Naive B cell (primary cell): ENCODE data around the gene PAX7. TPM values are rescaled to one million over a fixed set of nuclear protein-coding genes. Genes with fewer than 3 reads are reported as not detected.
A peak's percentile ranks its signal among the peaks of the same experiment; 100 is the strongest.

ENCODE experiments used
- ATAC-seq, 2 donors: fragments of 150-1000 bp; cut with Tn5 transposase; 2 replicates each; pipeline ENCODE4 v1.10.0; 2021; ENCODE audit warnings: low read depth in 2 of 2, mild to moderate bottlenecking in 2 of 2, moderate library complexity in 2 of 2
- DNase-seq: peaks from one replicate; pipeline ENCODE4 v3.0.0; 2022
- H3K27ac Mint-ChIP-seq, 6 donors: one replicate each; pipeline ENCODE4 v1.8.0; 2020 to 2022; ENCODE audit warnings: mild to moderate bottlenecking in 6 of 6, mixed read lengths in 6 of 6, moderate library complexity in 5 of 6, inconsistent platforms in 2 of 6
- H3K27me3 Mint-ChIP-seq, 3 donors: one replicate each; pipeline ENCODE4 v1.8.0; 2021 to 2022; ENCODE audit warnings: mixed read lengths in 3 of 3, mild to moderate bottlenecking in 1 of 3
- H3K36me3 Mint-ChIP-seq, 2 donors: one replicate each; pipeline ENCODE4 v1.8.0; 2020 to 2022; ENCODE audit warnings: mixed read lengths in 2 of 2, inconsistent platforms in 1 of 2, mild to moderate bottlenecking in 1 of 2
- H3K4me1 Mint-ChIP-seq, 3 donors: one replicate each; pipeline ENCODE4 v1.8.0; 2020 to 2022; ENCODE audit warnings: mixed read lengths in 3 of 3, inconsistent platforms in 1 of 3, mild to moderate bottlenecking in 1 of 3, moderate library complexity in 1 of 3
- H3K4me3 Mint-ChIP-seq, 8 donors: one replicate each; pipeline ENCODE4 v1.8.0; 2020 to 2022; ENCODE audit warnings: mild to moderate bottlenecking in 8 of 8, mixed read lengths in 8 of 8, moderate library complexity in 8 of 8, inconsistent platforms in 2 of 8
- H3K9me3 Mint-ChIP-seq, 7 donors: one replicate each; pipeline ENCODE4 v1.8.0; 2020 to 2022; ENCODE audit warnings: mixed read lengths in 7 of 7, mild to moderate bottlenecking in 5 of 7, inconsistent platforms in 2 of 7, moderate library complexity in 1 of 7
- polyA plus RNA-seq, 6 donors: library from polyadenylated mRNA; unstranded; fragments of 300-500 nt; fragmentation: Illumina TruSeq; gene quantifications; one replicate each; pipeline ENCODE4 v1.2.3, GENCODE V29; 2021; ENCODE audit warnings: low read depth in 6 of 6

Gene PAX7
- polyA plus RNA-seq, 6 donors from 2014 or later = not detected

DNA sequence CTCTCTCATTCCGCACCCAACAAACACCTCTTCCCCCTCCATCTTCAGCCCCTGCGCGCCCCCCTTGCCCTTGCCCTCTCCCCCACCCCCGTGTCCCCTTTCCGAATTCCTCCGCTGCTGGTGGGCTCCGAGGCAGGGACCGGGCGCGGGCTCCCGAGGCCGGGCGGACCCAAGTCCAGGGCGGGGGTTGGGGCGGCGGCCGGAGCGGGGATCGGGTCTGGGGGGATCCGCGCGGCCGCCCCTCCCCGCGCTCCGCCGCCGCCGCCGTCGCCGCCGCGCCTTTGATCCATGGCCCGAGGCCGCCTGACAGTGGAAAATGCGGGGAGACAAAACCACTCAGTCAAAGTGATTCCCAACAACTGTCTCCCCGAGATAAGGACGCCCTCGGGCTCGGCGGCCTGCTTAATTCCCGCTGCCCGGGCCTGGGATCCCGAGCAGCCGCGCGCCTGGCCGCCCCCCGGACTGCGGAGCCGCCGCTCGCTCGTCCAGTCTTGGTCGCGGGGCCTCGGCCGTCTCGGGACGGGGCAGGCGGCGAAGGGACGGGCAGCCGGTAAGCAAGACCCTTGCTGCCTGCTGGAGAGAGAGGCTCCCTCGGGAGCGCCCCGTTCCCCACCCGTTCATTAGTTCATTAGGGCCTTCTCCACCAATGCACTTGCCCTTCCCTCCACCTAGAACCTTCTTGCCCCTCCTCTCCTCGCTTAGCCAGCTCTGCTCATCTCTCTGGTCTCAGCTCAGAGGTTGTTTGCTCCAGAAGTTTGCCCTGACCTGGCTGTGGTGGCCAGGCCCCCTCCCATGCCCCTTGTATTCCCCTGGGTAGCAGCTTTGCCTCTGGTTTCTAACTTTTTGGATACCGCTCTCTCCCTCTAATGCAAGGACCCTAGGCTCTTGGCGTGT lies 86.4 kb downstream of the PAX7 start:
- peaks cover 0 to 2% (median 0%) of the 10 kb centered on the region in 7 donors for H3K9me3 Mint-ChIP-seq
- no peak for ATAC-seq
- H3K36me3 Mint-ChIP-seq = no peaks in the 10 kb centered on the region
- peak overlapping the region in 3 of 8 donors; percentile 50 to 80 (median 69) for H3K4me3 Mint-ChIP-seq
- peak overlapping the region in 1 of 6 donors; percentile 67 for H3K27ac Mint-ChIP-seq
- DNase-seq = no peak
- peaks cover 11 to 15% (median 13%) of the 10 kb centered on the region in 3 donors for H3K4me1 Mint-ChIP-seq
- peaks cover 54 to 85% (median 83%) of the 10 kb centered on the region in 3 donors for H3K27me3 Mint-ChIP-seq

DNA sequence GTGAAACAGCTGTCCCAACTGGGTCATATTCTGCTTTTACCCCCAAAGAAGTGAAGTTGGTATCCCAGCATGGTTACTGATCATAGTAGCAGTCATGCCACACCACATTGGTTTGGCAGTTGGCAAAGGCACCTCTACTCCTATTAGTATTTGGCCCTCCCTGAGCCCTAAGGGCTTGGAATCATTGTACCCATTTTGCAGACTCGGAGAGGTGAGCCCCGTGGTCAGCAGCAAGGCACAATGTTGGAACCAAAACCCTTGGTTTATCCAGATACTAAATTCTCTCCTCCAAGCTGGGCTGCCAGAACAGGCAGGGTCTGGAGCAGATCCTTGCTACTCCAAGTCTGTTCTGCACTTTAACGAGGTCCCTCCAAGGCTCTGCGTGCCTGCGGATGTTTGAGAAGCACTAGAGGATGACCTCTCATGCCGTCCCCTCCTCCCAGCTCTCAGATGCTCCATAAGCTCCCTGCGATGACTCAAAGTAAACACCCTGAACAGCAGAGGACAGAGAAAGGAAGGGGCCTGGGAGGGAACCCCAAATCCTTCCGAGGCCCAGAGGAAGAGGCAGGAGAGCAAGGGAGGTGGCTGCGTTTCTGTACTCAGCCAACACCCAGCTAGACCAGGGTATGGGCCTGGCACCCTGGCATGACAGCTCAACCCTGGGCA lies 89.3 kb downstream of the PAX7 start:
- no peak overlapping the region for H3K27ac Mint-ChIP-seq
- H3K4me3 Mint-ChIP-seq = no peak overlapping the region
- H3K9me3 Mint-ChIP-seq = peaks cover 0 to 2% (median 0%) of the 10 kb centered on the region in 7 donors
- H3K27me3 Mint-ChIP-seq = peaks cover 62 to 87% (median 82%) of the 10 kb centered on the region in 3 donors
- peaks cover 11 to 15% (median 13%) of the 10 kb centered on the region in 3 donors for H3K4me1 Mint-ChIP-seq
- ATAC-seq = no peak
- no peak for DNase-seq
- H3K36me3 Mint-ChIP-seq = no peaks in the 10 kb centered on the region

DNA sequence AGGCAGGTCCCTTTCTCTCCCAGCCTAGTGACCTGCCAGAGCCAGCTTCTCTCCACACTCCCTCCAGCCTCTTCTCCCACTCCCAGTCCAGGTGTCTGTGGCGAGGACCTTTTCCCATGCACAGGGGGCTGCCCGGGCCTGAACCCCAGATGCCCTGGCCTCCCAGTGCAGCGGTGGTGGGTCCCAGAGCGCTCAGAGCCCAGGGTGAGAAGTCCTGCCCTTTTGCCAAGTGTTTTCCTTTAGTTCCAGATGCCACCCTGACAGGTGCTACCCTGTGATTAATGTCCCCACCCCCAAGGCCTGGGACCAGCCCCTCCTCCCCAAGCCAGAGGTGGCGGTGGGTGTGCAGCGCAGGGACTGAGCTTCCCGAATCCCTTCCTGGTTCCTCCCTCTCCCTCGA lies 90.4 kb downstream of the PAX7 start:
- H3K9me3 Mint-ChIP-seq = peaks cover 0 to 2% (median 0%) of the 10 kb centered on the region in 7 donors
- no peak overlapping the region for H3K4me3 Mint-ChIP-seq
- DNase-seq (no peak), ATAC-seq (no peak)
- peaks cover 60 to 85% (median 78%) of the 10 kb centered on the region in 3 donors for H3K27me3 Mint-ChIP-seq
- no peaks in the 10 kb centered on the region for H3K36me3 Mint-ChIP-seq
- H3K4me1 Mint-ChIP-seq = peaks cover 11 to 13% (median 12%) of the 10 kb centered on the region in 3 donors
- H3K27ac Mint-ChIP-seq = no peak overlapping the region

DNA sequence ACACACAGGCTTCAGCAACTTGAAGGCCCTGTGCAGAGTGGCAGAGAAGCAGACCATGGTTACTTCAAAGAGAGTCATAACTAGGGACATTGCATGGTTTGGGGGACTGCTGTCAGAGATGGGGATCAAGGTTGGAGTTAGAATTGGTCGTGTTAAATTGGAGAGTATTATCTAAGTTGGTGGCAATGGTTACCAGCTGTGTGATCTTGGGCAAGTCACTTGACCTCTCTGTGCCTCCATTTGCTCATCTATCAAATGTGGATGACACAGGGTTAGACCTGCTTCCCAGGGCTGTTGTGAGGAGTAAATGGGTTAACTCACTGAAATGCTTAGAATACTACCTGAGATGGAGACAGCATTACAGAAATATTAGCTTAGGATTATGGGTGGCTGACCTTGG lies 91.1 kb downstream of the PAX7 start:
- no peak for DNase-seq
- no peak overlapping the region for H3K4me3 Mint-ChIP-seq
- H3K9me3 Mint-ChIP-seq = peaks cover 0 to 2% (median 0%) of the 10 kb centered on the region in 7 donors
- ATAC-seq = no peak
- H3K36me3 Mint-ChIP-seq = no peaks in the 10 kb centered on the region
- H3K27ac Mint-ChIP-seq = no peak overlapping the region
- H3K4me1 Mint-ChIP-seq = peaks cover 4 to 6% (median 6%) of the 10 kb centered on the region in 3 donors
- peaks cover 60 to 85% (median 78%) of the 10 kb centered on the region in 3 donors for H3K27me3 Mint-ChIP-seq

DNA sequence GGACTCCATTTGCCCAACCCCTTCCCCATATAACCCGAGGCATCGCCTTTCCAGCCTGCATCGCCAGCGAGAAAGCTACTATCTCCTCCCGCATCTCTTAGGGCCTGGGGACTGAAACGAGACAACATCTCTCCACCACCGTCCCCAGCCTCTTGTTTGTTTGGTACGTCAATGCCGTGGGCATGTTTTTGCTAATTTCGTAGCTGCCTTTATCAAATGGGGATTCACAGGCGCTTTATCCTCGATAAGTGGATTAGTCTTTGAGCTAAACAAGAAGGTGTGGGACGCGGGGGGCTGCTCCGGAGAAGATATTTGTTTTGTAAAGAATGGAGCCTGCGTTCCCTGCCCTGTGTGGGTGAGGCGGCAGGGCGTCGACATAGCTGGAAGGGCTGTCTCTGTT lies 91.6 kb downstream of the PAX7 start:
- H3K4me3 Mint-ChIP-seq = no peak overlapping the region
- H3K36me3 Mint-ChIP-seq = no peaks in the 10 kb centered on the region
- peaks cover 65 to 88% (median 78%) of the 10 kb centered on the region in 3 donors for H3K27me3 Mint-ChIP-seq
- no peak overlapping the region for H3K27ac Mint-ChIP-seq
- DNase-seq (no peak), ATAC-seq (no peak)
- H3K9me3 Mint-ChIP-seq = peaks cover 0 to 3% (median 1%) of the 10 kb centered on the region in 7 donors
- H3K4me1 Mint-ChIP-seq = peaks cover 4 to 6% (median 4%) of the 10 kb centered on the region in 3 donors

DNA sequence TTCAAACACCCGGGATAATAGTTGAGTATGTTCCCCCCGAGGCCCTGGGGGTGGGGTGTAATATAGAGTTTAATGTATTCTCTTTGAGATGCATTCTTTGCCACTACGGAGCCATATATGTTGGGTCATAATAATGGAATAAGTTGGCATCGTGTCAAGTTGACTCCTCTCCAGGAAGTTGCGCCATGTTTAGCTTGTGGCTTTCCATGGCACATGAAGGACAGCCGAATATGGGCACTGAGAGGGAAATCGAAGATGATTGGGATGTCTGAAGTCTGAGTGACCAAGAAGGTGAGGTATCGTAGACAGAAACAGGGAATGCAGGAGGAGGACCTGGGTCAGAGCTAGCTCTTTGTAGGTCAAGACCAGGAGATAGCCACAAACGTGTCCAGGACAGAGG lies 92.6 kb downstream of the PAX7 start:
- no peak for DNase-seq
- H3K36me3 Mint-ChIP-seq = no peaks in the 10 kb centered on the region
- H3K9me3 Mint-ChIP-seq = peaks cover 0 to 5% (median 0%) of the 10 kb centered on the region in 7 donors
- ATAC-seq = no peak
- no peak overlapping the region for H3K4me3 Mint-ChIP-seq
- H3K27ac Mint-ChIP-seq = no peak overlapping the region
- no peaks in the 10 kb centered on the region for H3K4me1 Mint-ChIP-seq
- peaks cover 62 to 88% (median 78%) of the 10 kb centered on the region in 3 donors for H3K27me3 Mint-ChIP-seq

DNA sequence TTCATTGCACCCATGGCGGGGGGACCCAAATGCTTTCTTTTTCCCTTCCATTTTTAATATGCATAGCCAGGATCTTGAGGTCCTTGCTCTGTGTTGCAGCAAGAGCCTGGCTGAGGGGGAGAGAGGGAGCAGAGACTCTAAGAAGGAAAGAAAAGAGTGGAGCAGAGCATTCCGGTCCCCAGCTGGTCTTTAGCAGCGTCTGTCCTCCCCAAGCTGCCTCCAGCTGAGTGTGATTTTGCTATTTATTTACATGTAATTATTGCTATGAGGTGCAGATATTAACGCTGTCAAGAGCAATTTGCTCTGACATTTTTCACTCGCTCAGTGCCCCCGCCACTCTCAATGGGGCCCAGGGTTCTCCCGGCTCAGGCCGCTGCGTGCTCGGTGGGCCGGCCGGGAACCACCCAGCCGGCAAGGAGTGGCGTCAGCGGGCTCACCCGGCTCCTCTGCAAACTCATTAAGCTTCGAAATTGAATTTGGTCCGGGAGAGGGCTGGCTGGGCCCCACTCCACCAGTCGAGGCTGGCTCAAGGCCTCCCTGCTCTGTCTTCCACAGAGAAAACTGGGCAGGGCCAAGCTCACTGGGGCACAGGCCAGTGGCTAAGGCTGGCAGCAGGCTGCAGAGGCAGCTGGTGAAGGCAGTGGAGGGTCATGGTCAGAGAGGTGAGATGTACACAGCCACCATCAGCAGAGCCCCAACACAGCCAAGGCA lies 93.2 kb downstream of the PAX7 start:
- H3K4me3 Mint-ChIP-seq = no peak overlapping the region
- H3K27ac Mint-ChIP-seq = no peak overlapping the region
- peaks cover 64 to 88% (median 82%) of the 10 kb centered on the region in 3 donors for H3K27me3 Mint-ChIP-seq
- H3K36me3 Mint-ChIP-seq = no peaks in the 10 kb centered on the region
- DNase-seq (no peak), ATAC-seq (no peak)
- peaks cover 0 to 5% (median 0%) of the 10 kb centered on the region in 7 donors for H3K9me3 Mint-ChIP-seq
- no peaks in the 10 kb centered on the region for H3K4me1 Mint-ChIP-seq

DNA sequence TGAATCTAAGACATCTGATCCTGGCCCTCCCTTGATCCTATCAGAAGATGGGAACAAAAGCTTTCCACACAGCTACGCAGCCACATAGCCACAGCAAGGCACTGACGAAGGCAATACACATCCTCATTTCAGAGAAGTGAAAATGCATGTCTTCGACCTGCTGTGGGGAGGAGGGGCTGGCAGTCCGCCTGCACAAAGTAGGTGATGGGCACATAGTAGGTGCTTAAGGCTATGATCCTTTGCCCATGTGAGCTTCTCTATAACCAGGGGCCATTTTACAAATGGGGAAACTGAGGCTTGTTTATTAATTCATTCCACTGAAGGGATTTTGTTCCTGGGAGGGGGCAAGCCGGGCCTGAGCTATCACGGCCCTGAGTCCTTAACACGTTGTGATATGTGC lies 94.2 kb downstream of the PAX7 start:
- ATAC-seq (no peak), DNase-seq (no peak)
- Mint-ChIP-seq H3K36me3 (no peaks in the 10 kb centered on the region), H3K4me1 (no peaks in the 10 kb centered on the region), H3K27ac (no peak overlapping the region), H3K27me3 (peaks cover 62 to 84% (median 83%) of the 10 kb centered on the region in 3 donors), H3K4me3 (no peak overlapping the region), H3K9me3 (peaks cover 0 to 5% (median 0%) of the 10 kb centered on the region in 7 donors)

DNA sequence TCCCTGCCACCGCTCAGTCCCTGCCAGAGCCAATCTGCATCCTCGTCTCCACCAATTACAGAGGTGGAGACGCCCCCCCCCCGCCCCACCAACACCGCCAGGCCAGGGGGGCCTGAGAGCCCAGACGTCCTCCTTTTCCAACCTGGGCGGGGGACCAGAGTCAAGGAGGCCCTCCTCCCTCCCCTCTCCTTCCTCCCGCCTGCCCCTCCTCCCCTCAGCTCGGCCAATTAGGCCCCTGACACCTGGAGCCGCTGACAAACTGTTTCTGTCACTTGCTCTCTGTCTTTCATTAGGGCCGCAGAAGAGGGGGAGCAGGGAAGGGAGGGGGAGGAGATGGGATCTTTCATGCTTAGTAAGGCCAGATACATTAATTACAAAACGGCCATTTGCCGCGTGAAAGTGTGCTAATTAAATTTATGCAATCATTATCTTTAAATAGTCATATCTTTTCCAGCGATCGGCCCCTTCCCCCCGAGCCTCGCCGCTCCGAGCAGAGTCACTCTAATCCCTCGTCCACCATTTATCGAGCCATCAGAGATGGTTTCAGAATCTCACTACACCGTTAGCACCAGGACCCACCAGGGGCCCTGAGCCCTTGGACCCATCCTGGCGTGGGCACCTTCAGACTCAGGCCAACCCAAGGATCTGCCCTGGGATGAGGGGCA lies 94.7 kb downstream of the PAX7 start:
- H3K27ac Mint-ChIP-seq = no peak overlapping the region
- DNase-seq = no peak
- H3K4me3 Mint-ChIP-seq = no peak overlapping the region
- H3K4me1 Mint-ChIP-seq = no peaks in the 10 kb centered on the region
- no peaks in the 10 kb centered on the region for H3K36me3 Mint-ChIP-seq
- peaks cover 0 to 5% (median 0%) of the 10 kb centered on the region in 7 donors for H3K9me3 Mint-ChIP-seq
- H3K27me3 Mint-ChIP-seq = peaks cover 59 to 79% (median 78%) of the 10 kb centered on the region in 3 donors
- ATAC-seq = no peak

DNA sequence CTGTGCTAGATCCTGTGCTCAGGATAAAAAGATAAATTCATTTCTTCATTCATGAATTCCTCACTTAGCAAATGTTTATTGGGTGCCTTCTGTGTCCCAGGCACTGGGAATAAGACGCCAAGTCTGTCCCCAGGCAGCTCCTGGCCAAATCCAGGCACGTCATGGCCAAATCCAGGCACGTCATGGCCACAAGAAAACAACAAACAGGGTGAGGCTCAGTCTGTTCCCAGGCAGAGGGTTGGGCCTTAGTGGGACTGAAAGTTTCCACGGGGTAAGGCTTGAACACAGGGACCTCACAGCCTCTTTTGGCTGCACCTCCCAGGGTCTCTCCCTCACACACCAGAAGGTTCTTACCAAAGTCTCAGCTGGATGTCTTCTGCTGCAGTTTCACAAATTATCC lies 95.7 kb downstream of the PAX7 start:
- H3K27me3 Mint-ChIP-seq = peaks cover 58 to 69% (median 68%) of the 10 kb centered on the region in 3 donors
- H3K9me3 Mint-ChIP-seq = peaks cover 0 to 3% (median 0%) of the 10 kb centered on the region in 7 donors
- no peaks in the 10 kb centered on the region for H3K36me3 Mint-ChIP-seq

DNA sequence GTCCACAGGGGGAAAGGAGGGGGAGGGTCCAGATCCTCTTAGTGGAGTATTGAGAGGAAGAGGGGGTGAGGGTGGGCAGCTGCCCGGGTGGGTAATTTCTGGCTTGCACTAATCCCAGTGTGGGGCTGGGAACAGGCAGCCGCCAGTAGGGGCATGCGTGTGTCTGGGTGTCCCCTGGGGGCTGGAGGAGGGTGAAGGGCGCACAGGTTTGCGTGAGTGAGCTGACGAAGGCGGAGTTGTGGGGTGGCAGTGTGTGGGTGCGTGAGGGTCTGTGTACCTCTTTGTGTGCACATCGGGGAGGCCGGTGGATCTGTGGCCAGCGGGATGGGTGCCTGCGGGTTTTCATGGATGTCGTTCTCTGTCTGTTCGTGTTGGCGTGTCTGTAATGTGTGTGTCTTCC lies 97.3 kb downstream of the PAX7 start:
- ATAC-seq (no peak), DNase-seq (no peak)
- H3K27me3 Mint-ChIP-seq = peaks cover 55 to 69% (median 68%) of the 10 kb centered on the region in 3 donors
- H3K4me1 Mint-ChIP-seq = no peaks in the 10 kb centered on the region
- H3K36me3 Mint-ChIP-seq = no peaks in the 10 kb centered on the region
- H3K4me3 Mint-ChIP-seq = no peak overlapping the region
- no peak overlapping the region for H3K27ac Mint-ChIP-seq
- H3K9me3 Mint-ChIP-seq = peaks cover 0 to 3% (median 0%) of the 10 kb centered on the region in 7 donors

More for the DNA sequence above, 95.7 kb downstream of the PAX7 start:
- no peak for ATAC-seq
- Mint-ChIP-seq H3K27ac (no peak overlapping the region), H3K4me3 (no peak overlapping the region), H3K4me1 (no peaks in the 10 kb centered on the region)
- no peak for DNase-seq

DNA sequence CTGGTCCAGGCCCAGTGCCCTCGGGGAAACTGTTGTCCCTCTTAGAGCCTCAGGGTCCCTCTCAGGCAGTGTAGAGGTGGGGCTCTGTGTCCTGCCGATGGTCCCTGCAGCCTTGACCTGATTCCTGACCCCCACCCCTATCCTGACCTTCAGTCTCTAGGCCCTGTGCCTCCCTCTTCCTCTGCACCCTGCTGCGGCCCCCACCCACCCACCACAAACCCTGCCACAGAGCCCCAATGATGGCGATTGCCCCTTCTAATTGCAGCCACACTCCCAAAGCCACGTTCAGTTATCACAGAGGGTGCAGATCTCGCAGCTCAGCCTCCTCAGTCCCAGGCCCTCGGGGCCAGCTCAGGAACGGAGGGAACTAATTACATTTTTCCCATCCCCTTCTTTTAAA lies 99.7 kb downstream of the PAX7 start:
- no peak for ATAC-seq
- no peak for DNase-seq
- H3K27ac Mint-ChIP-seq = no peak overlapping the region
- H3K4me1 Mint-ChIP-seq = no peaks in the 10 kb centered on the region
- H3K9me3 Mint-ChIP-seq = peaks cover 0 to 3% (median 0%) of the 10 kb centered on the region in 7 donors
- no peak overlapping the region for H3K4me3 Mint-ChIP-seq
- peaks cover 53 to 77% (median 68%) of the 10 kb centered on the region in 3 donors for H3K27me3 Mint-ChIP-seq
- no peaks in the 10 kb centered on the region for H3K36me3 Mint-ChIP-seq

DNA sequence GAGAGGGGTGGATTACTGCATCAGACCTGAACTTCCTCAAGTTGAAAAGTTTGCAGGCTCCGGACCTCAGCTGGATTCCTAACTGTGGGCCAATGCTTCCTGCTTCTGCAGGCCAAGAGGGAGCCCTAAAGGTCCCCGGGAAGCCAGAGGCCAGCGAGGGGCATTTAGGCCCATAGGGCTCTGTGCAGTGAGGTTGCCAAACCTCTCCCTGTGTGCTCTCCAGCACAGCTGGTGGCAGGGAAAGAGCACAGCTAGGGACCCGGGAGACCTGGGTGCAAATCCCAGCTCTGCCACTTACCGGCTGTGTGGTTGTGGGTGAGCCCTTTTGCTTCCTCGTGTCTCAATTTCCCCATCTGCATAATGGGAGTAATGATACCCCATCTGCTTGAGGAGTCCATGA lies 100.5 kb downstream of the PAX7 start:
- Mint-ChIP-seq H3K27me3 (peaks cover 46 to 69% (median 60%) of the 10 kb centered on the region in 3 donors), H3K36me3 (no peaks in the 10 kb centered on the region)
- ATAC-seq = no peak

More for the DNA sequence above, 100.5 kb downstream of the PAX7 start:
- no peak overlapping the region for H3K27ac Mint-ChIP-seq
- DNase-seq = no peak
- peaks cover 0 to 3% (median 0%) of the 10 kb centered on the region in 7 donors for H3K9me3 Mint-ChIP-seq
- no peaks in the 10 kb centered on the region for H3K4me1 Mint-ChIP-seq
- H3K4me3 Mint-ChIP-seq = no peak overlapping the region
